Measurements from ENCODE around the gene SLC6A15. TPM values are rescaled to one million over a fixed set of nuclear protein-coding genes. Genes with fewer than 3 reads are reported as not detected.

The SLC6A15 gene
- total and polyA plus RNA-seq, 9 of the 15 experiments (the other 6 are each of a cell fraction or from before 2014, with no cell fraction given), result not detected

GRCh38 chr12:84875241-84875640 is 37.4 kb downstream of the SLC6A15 start (continued):
- no peak for TF ChIP-seq SFPQ (IDR thresholded peaks at IDR 0.05; ENCODE audit: low read depth, low read length)
- TF ChIP-seq MLX (CRISPR knock-in tag; conservative IDR thresholded peaks at IDR 0.05), result no peak
- TF ChIP-seq FOXO4 (CRISPR knock-in tag; IDR thresholded peaks at IDR 0.05), result no peak
- no peak for TF ChIP-seq ZNF24 (IDR thresholded peaks at IDR 0.05)
- no peak for TF ChIP-seq MCM5 (IDR thresholded peaks at IDR 0.05; ENCODE audit: low read depth)
- TF ChIP-seq ZNF263 (CRISPR knock-in tag; IDR thresholded peaks at IDR 0.05; ENCODE audit: borderline replicate concordance), result no peak
- TF ChIP-seq EHMT2 (IDR thresholded peaks at IDR 0.05), result no peak
- TF ChIP-seq GTF2F1 (IDR thresholded peaks at IDR 0.05; ENCODE audit: low read depth, low read length), result no peak
- no peak for TF ChIP-seq MTA3 (IDR thresholded peaks at IDR 0.05; ENCODE audit: borderline replicate concordance)
- TF ChIP-seq PTRF (tag; IDR thresholded peaks at IDR 0.05), result no peak

All from K562 (cell line).